Naive thymus-derived CD8-positive, alpha-beta T cell (primary cell): Measurements from ENCODE around the gene PDE9A. TPM values are rescaled to one million over a fixed set of nuclear protein-coding genes. Genes with fewer than 3 reads are reported as not detected.

ENCODE experiments used
- ATAC-seq, 2 donors: fragments of 150-1000 bp; cut with Tn5 transposase in 1 of 2; sonication (Bioruptor Pico), chemical (Tn5 transposase) in 1 of 2; 1 replicate in 1 of 2; 2 replicates in 1 of 2; pipeline ENCODE4 v1.10.0; 2021; ENCODE audit warnings: mild to moderate bottlenecking in 2 of 2, moderate library complexity in 2 of 2
- POLR2A ChIA-PET: fragments of 350-600 bp; sonication (Branson Sonifier 250); formaldehyde crosslinking; loops from one replicate; lab custom pipeline; 2021; ENCODE audit warnings: antibody characterized with exemption; lab: Charles Lee
- DNase-seq, 10 donors: peaks; one replicate each; pipeline versions ENCODE4 v3.0.0 to v3.0.0-alpha.2; 2020 to 2022
- H3K27ac Mint-ChIP-seq, 10 donors: one replicate each; pipeline ENCODE4 v1.8.0; 2020 to 2022; ENCODE audit warnings: mild to moderate bottlenecking in 10 of 10, mixed read lengths in 10 of 10, moderate library complexity in 4 of 10, inconsistent platforms in 1 of 10
- H3K27me3 Mint-ChIP-seq, 5 donors: one replicate each; pipeline ENCODE4 v1.8.0; 2021 to 2022; ENCODE audit warnings: mixed read lengths in 5 of 5
- H3K36me3 Mint-ChIP-seq, 3 donors: one replicate each; pipeline ENCODE4 v1.8.0; 2020 to 2022; ENCODE audit warnings: mixed read lengths in 3 of 3, mild to moderate bottlenecking in 2 of 3, inconsistent platforms in 1 of 3
- H3K4me1 Mint-ChIP-seq, 4 donors: one replicate each; pipeline ENCODE4 v1.8.0; 2021 to 2022; ENCODE audit warnings: mixed read lengths in 4 of 4
- H3K4me3 Mint-ChIP-seq, 10 donors: one replicate each; pipeline ENCODE4 v1.8.0; 2020 to 2022; ENCODE audit warnings: mild to moderate bottlenecking in 10 of 10, mixed read lengths in 10 of 10, moderate library complexity in 6 of 10, inconsistent platforms in 1 of 10
- H3K9me3 Mint-ChIP-seq, 9 donors: one replicate each; pipeline ENCODE4 v1.8.0; 2020 to 2022; ENCODE audit warnings: mixed read lengths in 9 of 9, mild to moderate bottlenecking in 3 of 9, inconsistent platforms in 1 of 9, moderate library complexity in 1 of 9
- polyA plus RNA-seq, 3 donors: library from polyadenylated mRNA; unstranded; fragments of 300-500 nt; fragmentation: Illumina TruSeq; gene quantifications; one replicate each; pipeline ENCODE4 v1.2.3, GENCODE V29; 2021
- total RNA-seq, 8 experiments: library from RNA in 2 of 8; stranded (reverse) in 2 of 8; gene quantifications; one replicate each; pipeline ENCODE4 v1.2.3 and lab custom pipeline; 2021 to 2026

The PDE9A gene
- total and polyA plus RNA-seq, 5 experiments from 2014 or later = 3.6 to 17.1 (median 5.1) TPM

DNA sequence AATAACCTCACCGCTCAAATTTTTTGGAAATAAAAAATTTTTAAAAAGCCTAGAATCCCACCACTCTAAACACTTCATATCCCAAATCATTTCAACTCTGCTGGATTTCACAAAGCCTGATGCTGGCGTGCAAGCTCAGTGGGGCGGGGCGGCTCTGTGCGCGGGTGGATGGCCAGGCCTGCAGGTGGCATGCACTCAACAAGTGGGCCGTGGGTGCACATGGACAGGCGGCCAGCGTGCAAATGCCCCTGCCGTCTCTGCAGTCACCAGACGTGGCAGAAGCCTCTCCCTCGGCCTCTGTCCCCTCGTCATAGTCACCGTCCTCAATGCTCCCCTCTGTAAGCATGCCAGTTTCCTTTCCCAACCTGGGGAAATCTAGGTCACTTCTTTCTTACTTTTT is 6.6 kb upstream of the PDE9A start:
- Mint-ChIP-seq H3K4me3 (no peak overlapping the region), H3K4me1 (peaks cover 0 to under 1% (median under 1%) of the 10 kb centered on the region in 4 donors), H3K9me3 (no peaks in the 10 kb centered on the region), H3K27me3 (peaks cover 3 to 9% (median 7%) of the 10 kb centered on the region in 5 donors), H3K27ac (no peak overlapping the region), H3K36me3 (no peaks in the 10 kb centered on the region)
- ATAC-seq (no peak), DNase-seq (peak in 1 of 10 donors; percentile 14)
- POLR2A ChIA-PET = no interaction called here

DNA sequence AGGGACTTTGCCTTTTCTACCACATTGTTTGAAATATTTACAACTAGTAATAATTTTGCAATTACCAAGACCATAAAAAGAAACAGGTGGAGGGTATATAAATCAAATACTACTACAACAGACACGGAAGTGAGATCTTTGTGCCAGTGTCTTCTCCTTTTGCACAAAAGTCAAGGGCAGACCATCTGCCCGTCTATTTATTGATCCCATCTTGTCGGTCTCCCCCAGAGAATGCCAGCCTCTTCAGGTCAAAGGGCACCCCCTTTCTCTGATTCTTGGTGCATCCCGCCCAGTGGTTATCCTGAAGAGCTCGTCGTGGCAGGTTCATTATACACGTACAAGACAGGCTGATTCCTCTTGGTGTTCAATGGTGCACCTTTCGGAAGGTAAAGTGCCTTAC is 4.8 kb upstream of the PDE9A start:
- Mint-ChIP-seq H3K27ac (no peak overlapping the region), H3K27me3 (peaks cover 0 to 8% (median 0%) of the 10 kb centered on the region in 5 donors), H3K4me1 (peaks cover 2 to 7% (median 7%) of the 10 kb centered on the region in 4 donors), H3K4me3 (no peak overlapping the region), H3K9me3 (no peaks in the 10 kb centered on the region), H3K36me3 (no peaks in the 10 kb centered on the region)
- ATAC-seq (no peak), DNase-seq (no peak)
- POLR2A ChIA-PET = interaction anchor here (0.6 kb wide), 1 partner anchor 184 kb away, joined by 3 read pairs; no protein-coding TSS in a partner anchor

- no peaks in the 10 kb centered on the region for H3K9me3 Mint-ChIP-seq
- DNase-seq (peak in 1 of 10 donors; percentile 60), ATAC-seq (no peak)
- H3K27ac Mint-ChIP-seq = peak overlapping the region in 1 of 10 donors; percentile 63
- peak overlapping the region in 1 of 10 donors; percentile 10 for H3K4me3 Mint-ChIP-seq
- H3K36me3 Mint-ChIP-seq = no peaks in the 10 kb centered on the region
- POLR2A ChIA-PET = no interaction called here
- peaks cover 2 to 8% (median 7%) of the 10 kb centered on the region in 4 donors for H3K4me1 Mint-ChIP-seq
- H3K27me3 Mint-ChIP-seq = peaks cover 0 to 8% (median 0%) of the 10 kb centered on the region in 5 donors
Measured at GRCh38 chr21:42649122-42650032, 4.0 kb upstream of the PDE9A start.

- ATAC-seq (no peak), DNase-seq (no peak)
- Mint-ChIP-seq H3K27ac (peak overlapping the region in 1 of 10 donors; percentile 63), H3K9me3 (no peaks in the 10 kb centered on the region), H3K27me3 (peaks cover 0 to 10% (median 0%) of the 10 kb centered on the region in 5 donors), H3K4me3 (no peak overlapping the region), H3K36me3 (no peaks in the 10 kb centered on the region), H3K4me1 (peaks cover 7 to 14% (median 12%) of the 10 kb centered on the region in 4 donors)
- POLR2A ChIA-PET = no interaction called here
Measured at GRCh38 chr21:42650033-42650370, 3.4 kb upstream of the PDE9A start.

DNA sequence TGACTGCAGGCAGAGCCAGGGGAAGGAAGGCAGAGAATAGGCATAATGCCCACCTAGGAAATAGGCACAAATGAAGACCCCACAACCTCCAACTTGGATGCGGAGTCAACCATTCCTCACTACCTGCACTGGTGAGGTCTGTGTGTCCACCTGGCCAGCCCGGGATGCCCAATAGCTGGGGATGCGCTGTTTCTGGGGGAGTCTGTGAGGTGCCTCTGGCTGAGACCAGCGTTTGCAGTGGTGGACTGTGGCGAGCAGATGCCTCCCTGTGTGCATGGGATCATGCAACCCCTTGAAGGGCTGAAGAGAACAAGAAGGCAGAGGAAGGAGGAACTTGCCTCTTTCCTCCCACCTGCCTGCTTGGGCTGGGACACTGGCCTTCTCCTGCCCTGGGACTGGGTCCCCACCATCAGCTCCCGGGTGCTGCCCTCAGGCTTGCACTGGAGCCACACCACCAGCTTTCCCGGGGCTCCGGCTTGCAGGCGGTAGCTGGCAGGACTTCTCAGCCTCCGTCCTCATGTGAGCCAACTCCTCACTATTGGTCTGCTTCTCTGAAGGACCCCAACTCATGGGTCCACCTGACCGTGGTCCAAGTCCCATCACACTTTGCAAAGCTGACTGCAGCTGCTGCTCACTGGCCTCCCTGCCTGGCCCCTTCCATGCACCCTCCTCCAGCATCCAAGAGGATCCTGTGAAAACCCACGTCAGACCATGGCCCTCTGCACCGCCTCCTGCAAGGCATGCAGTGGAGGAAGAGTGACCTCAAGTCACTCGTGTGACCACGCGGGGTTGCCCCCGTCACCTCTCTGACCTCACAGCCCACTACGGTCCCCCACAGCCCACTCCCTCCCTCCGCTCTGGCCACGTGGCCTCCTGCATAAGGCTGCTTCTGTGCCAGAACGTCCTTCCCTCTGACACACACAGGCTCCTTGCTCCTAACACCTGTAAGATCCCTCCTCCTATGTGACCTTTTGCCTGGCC is 2.7 kb upstream of the PDE9A start:
- peak overlapping the region in 3 of 10 donors; percentile 21 to 57 (median 29) for H3K4me3 Mint-ChIP-seq
- DNase-seq (peak in 1 of 10 donors; percentile 34), ATAC-seq (no peak)
- POLR2A ChIA-PET = interaction anchor here (0.7 kb wide), 1 partner anchor 67 kb away, joined by 3 read pairs; no protein-coding TSS in a partner anchor
- H3K27ac Mint-ChIP-seq = peak overlapping the region in 4 of 10 donors; percentile 17 to 77 (median 60)
- H3K9me3 Mint-ChIP-seq = no peaks in the 10 kb centered on the region
- no peaks in the 10 kb centered on the region for H3K36me3 Mint-ChIP-seq
- H3K4me1 Mint-ChIP-seq = peaks cover 11 to 20% (median 20%) of the 10 kb centered on the region in 4 donors
- peaks cover 0 to 11% (median 0%) of the 10 kb centered on the region in 5 donors for H3K27me3 Mint-ChIP-seq

GRCh38 chr21:42651515-42652401 is 1.7 kb upstream of the PDE9A start:
- peaks cover 19 to 29% (median 26%) of the 10 kb centered on the region in 4 donors for H3K4me1 Mint-ChIP-seq
- POLR2A ChIA-PET = interaction anchor here (0.7 kb wide), 1 partner anchor 66 kb away, joined by 3 read pairs; no protein-coding TSS in a partner anchor
- peak in 1 of 10 donors; percentile 43 for DNase-seq
- H3K4me3 Mint-ChIP-seq = peak overlapping the region; percentile 26 to 90 (median 58)
- ATAC-seq = no peak
- peak overlapping the region in 9 of 10 donors; percentile 11 to 77 (median 47) for H3K27ac Mint-ChIP-seq
- H3K27me3 Mint-ChIP-seq = peaks cover 0 to 11% (median 0%) of the 10 kb centered on the region in 5 donors
- H3K9me3 Mint-ChIP-seq = no peaks in the 10 kb centered on the region
- H3K36me3 Mint-ChIP-seq = no peaks in the 10 kb centered on the region

DNA sequence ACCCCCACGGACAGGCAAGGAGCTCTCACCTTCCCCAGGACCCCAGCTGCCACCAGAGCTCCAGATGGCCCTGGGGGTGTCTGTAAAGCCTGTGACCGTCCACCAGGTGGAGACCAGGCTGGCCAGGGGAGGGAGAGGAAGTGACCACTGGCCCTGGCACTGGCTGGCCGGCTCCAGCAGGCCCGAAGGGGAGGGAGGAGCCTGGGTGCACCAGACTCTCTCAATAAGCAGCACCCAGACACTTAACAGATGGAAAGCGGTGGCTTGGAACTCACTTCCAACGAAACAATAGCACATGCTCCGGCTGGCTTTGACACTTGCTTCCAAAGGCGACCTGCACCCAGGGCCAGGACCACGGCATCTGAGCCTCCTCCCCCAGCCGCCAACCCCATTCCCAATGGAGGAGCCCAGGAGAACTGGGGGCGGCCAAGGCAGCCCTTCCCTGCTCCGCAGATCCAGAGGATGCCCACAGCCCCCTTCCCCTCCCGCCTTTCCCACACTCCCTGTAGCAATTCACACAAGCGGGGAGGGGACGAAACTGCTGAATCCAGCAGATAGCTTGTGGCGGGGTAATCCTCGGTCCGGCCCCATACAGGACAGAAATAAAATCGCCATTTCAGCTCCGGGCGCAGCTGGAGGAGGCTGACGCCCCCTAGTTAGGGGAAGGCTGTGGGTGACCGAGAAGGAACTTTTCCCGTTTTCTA is 742 bp upstream of the PDE9A start:
- DNase-seq (peak in 1 of 10 donors; percentile 62), ATAC-seq (no peak)
- POLR2A ChIA-PET = interaction anchor here (0.8 to 3.4 kb wide), 3 partner anchors 130 to 180 kb away, joined by 3 to 29 read pairs (median 9); no protein-coding TSS in a partner anchor
- Mint-ChIP-seq H3K27me3 (peaks cover 0 to 11% (median 0%) of the 10 kb centered on the region in 5 donors), H3K27ac (peak overlapping the region in 9 of 10 donors; percentile 20 to 84 (median 46)), H3K36me3 (no peaks in the 10 kb centered on the region), H3K4me1 (peaks cover 20 to 32% (median 27%) of the 10 kb centered on the region in 4 donors), H3K9me3 (no peaks in the 10 kb centered on the region), H3K4me3 (peak overlapping the region; percentile 71 to 90 (median 81))

DNA sequence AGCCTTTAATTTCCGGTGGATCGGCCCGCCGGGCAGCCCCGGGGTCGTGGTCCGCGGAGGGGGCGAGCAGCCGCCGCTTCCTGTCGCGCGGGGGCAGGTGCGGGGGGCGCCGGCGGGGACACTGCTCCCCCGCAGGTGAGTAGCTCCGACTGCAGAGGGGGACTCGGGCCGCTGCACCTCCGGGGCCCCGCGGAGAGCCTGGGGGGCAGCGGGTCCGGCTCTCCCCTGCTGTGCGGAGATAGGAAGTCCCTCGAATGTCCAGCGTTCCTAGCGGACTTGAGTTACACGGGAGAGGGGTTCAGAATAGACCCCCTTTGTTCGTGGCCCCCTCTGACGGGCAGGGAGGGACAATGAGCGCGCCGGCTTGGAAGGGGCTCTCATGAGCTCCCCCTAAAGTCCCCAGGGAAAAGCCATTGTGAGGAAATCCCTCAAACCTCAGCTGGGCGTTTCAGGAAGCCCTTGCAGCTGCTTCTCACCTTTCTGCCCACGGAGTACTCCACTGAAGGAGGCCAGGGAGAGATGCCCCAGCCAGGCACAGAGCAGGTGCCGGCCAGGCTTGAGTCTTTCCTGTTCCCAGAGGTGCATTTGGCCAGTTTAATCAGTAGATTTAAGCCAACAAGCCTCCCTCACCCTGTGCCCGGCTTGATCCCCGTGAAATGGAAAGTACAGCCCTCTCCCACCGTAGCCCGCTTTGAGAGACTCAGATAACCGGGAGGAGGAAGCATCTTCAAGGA is 925 bp downstream of the PDE9A start:
- ATAC-seq (peak; percentile 35 to 57), DNase-seq (peak in 6 of 10 donors; percentile 12 to 42 (median 26))
- H3K27ac Mint-ChIP-seq = peak overlapping the region; percentile 63 to 94 (median 86)
- POLR2A ChIA-PET = interaction anchor here (0.7 to 3.4 kb wide), 7 partner anchors 18 to 179 kb away, joined by 3 to 29 read pairs (median 9); no protein-coding TSS in a partner anchor
- H3K4me1 Mint-ChIP-seq = peaks cover 25 to 43% (median 34%) of the 10 kb centered on the region in 4 donors
- peak overlapping the region; percentile 71 to 91 (median 83) for H3K4me3 Mint-ChIP-seq
- peaks cover 0 to 11% (median 0%) of the 10 kb centered on the region in 5 donors for H3K27me3 Mint-ChIP-seq
- H3K9me3 Mint-ChIP-seq = no peaks in the 10 kb centered on the region
- no peaks in the 10 kb centered on the region for H3K36me3 Mint-ChIP-seq

- Mint-ChIP-seq H3K4me1 (peaks cover 25 to 47% (median 34%) of the 10 kb centered on the region in 4 donors), H3K27me3 (peaks cover 0 to 11% (median 0%) of the 10 kb centered on the region in 5 donors), H3K4me3 (peak overlapping the region; percentile 71 to 91 (median 83)), H3K36me3 (no peaks in the 10 kb centered on the region), H3K9me3 (no peaks in the 10 kb centered on the region), H3K27ac (peak overlapping the region; percentile 63 to 94 (median 86))
- POLR2A ChIA-PET = interaction anchor here (0.5 to 3.4 kb wide), 9 partner anchors 16 to 178 kb away, joined by 3 to 29 read pairs (median 4); partner anchors contain the start of gene RSPH1
- peak in 5 of 10 donors; percentile 17 to 57 (median 43) for DNase-seq
- peak; percentile 31 to 63 for ATAC-seq
Measured at GRCh38 chr21:42654913-42655795, 1.7 kb downstream of the PDE9A start.
